Measurements from ENCODE around the gene RASGRF2.

- TF ChIP-seq CTCF (conservative IDR thresholded peaks at IDR 0.05; ENCODE audit: low read length): no peak
- no peak for TF ChIP-seq EZH2phosphoT487 (IDR thresholded peaks at IDR 0.05; ENCODE audit: borderline replicate concordance)
These were observed 84.7 kb downstream of the RASGRF2 start for GRCh38 chr5:81044868-81045267.

Measured in Loucy (cell line).